PC-9 (cell line): ENCODE measurements around the gene CSNK1A1L.

Experiments used
- EZH2 ChIP-seq: fragments of 200-600 bp; sonication (generic); IDR thresholded peaks from 2 replicates; pipeline ENCODE4 v1.8.0; 2017; ENCODE audit warnings: antibody characterized with exemption, low read depth
- TF ChIP-seq, protein P1 (sequence below): fragments of 200-600 bp; sonication (generic); conservative IDR thresholded peaks from 2 replicates; pipeline ENCODE4 v1.6.1; 2017; ENCODE audit warnings: mixed run types, antibody characterized with exemption, mild to moderate bottlenecking, moderate library complexity

GRCh38 chr13:37097076-37097475 lies 8.4 kb downstream of the CSNK1A1L start:
- TF ChIP-seq, protein P1, sequence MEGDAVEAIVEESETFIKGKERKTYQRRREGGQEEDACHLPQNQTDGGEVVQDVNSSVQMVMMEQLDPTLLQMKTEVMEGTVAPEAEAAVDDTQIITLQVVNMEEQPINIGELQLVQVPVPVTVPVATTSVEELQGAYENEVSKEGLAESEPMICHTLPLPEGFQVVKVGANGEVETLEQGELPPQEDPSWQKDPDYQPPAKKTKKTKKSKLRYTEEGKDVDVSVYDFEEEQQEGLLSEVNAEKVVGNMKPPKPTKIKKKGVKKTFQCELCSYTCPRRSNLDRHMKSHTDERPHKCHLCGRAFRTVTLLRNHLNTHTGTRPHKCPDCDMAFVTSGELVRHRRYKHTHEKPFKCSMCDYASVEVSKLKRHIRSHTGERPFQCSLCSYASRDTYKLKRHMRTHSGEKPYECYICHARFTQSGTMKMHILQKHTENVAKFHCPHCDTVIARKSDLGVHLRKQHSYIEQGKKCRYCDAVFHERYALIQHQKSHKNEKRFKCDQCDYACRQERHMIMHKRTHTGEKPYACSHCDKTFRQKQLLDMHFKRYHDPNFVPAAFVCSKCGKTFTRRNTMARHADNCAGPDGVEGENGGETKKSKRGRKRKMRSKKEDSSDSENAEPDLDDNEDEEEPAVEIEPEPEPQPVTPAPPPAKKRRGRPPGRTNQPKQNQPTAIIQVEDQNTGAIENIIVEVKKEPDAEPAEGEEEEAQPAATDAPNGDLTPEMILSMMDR = no peak
- no peak for TF ChIP-seq EZH2
